HT-29 (cell line): Measurements from ENCODE around the gene PM20D1. TPM values are rescaled to one million over a fixed set of nuclear protein-coding genes. Genes with fewer than 3 reads are reported as not detected.

ENCODE experiments used
- total RNA-seq: library from RNA; depleted of rRNA; stranded (reverse); fragments of >200 nt; shearing (Covaris generic); gene quantifications from 2 replicates; pipeline ENCODE4 v1.2.3, GENCODE V29; 2014; rRNA removed

Gene PM20D1
- total RNA-seq, 1 experiment from 2014 or later = not detected

Other genes starting within 250 kb of the PM20D1 start
- 6.5 and 7.6 TPM in 2 replicates for gene ELK4, start 218.1 kb downstream of the PM20D1 start, total RNA-seq
- 56.7 and 59.6 TPM in 2 replicates for gene SLC45A3, start 169.6 kb downstream of the PM20D1 start, total RNA-seq
- gene NUCKS1, start 100.0 kb downstream of the PM20D1 start, total RNA-seq = 41.9 and 42.8 TPM in 2 replicates
- 3.6 and 4.7 TPM in 2 replicates for gene RAB29, start 74.7 kb downstream of the PM20D1 start, total RNA-seq
- gene SLC41A1, start 36.9 kb downstream of the PM20D1 start, total RNA-seq = 5.0 and 5.4 TPM in 2 replicates
- gene SLC26A9, start 93.3 kb upstream of the PM20D1 start, total RNA-seq = 0.37 and 0.43 TPM in 2 replicates
- 9.0 and 10.5 TPM in 2 replicates for gene RAB7B, start 153.3 kb upstream of the PM20D1 start, total RNA-seq
- gene CTSE, start 173.8 kb upstream of the PM20D1 start, total RNA-seq = 6.6 and 9.1 TPM in 2 replicates
- gene RHEX, start 203.0 kb upstream of the PM20D1 start, total RNA-seq = not detected in 2 replicates